Non-pigmented ciliary epithelial cell (primary cell): ENCODE results near the gene ATP5F1E.

ENCODE experiments used
- DNase-seq: peaks from one replicate; pipeline ENCODE4 v3.0.0-alpha.2; 2010; ENCODE audit warnings: low read depth

The ATP5F1E gene

GRCh38 chr20:59005523-59006166 is 26.5 kb downstream of the ATP5F1E start:
- no peak for DNase-seq

GRCh38 chr20:59004763-59005522 is 27.2 kb downstream of the ATP5F1E start:
- no peak for DNase-seq

- no peak for DNase-seq
Measured at GRCh38 chr20:59004493-59004762, 27.7 kb downstream of the ATP5F1E start.

GRCh38 chr20:59003836-59004492 is 28.2 kb downstream of the ATP5F1E start:
- DNase-seq, result no peak

GRCh38 chr20:59002874-59003399 is 29.2 kb downstream of the ATP5F1E start:
- DNase-seq, result no peak

GRCh38 chr20:59002388-59002787 is 29.7 kb downstream of the ATP5F1E start:
- DNase-seq, result no peak

GRCh38 chr20:59001449-59002171 is 30.5 kb downstream of the ATP5F1E start:
- DNase-seq, result no peak

GRCh38 chr20:59001068-59001448 is 31.1 kb downstream of the ATP5F1E start:
- no peak for DNase-seq

- no peak for DNase-seq
Measured at GRCh38 chr20:59000326-59000725, 31.8 kb downstream of the ATP5F1E start.

GRCh38 chr20:58998656-58999055 is 33.5 kb downstream of the ATP5F1E start:
- no peak for DNase-seq

- no peak for DNase-seq
Measured at GRCh38 chr20:58997141-58997770, 34.9 kb downstream of the ATP5F1E start.

GRCh38 chr20:58996226-58996611 is 35.9 kb downstream of the ATP5F1E start:
- no peak for DNase-seq

- no peak for DNase-seq
Measured at GRCh38 chr20:58995461-58996225, 36.5 kb downstream of the ATP5F1E start.

- no peak for DNase-seq
Measured at GRCh38 chr20:58994390-58995159, 37.6 kb downstream of the ATP5F1E start.

- DNase-seq, result no peak
Measured at GRCh38 chr20:58993332-58994248, 38.5 kb downstream of the ATP5F1E start.

- DNase-seq, result no peak
Measured at GRCh38 chr20:58992911-58993310, 39.2 kb downstream of the ATP5F1E start.

GRCh38 chr20:58991715-58992114 is 40.4 kb downstream of the ATP5F1E start:
- DNase-seq, result no peak

- no peak for DNase-seq
Measured at GRCh38 chr20:58990651-58991445, 41.3 kb downstream of the ATP5F1E start.

- no peak for DNase-seq
Measured at GRCh38 chr20:58989196-58989595, 42.9 kb downstream of the ATP5F1E start.
